Hindlimb muscle (tissue), 1 donor: Measurements from ENCODE around the gene APBA3. TPM values are rescaled to one million over a fixed set of nuclear protein-coding genes. Genes with fewer than 3 reads are reported as not detected.

Experiments used
- DNase-seq: peaks from one replicate; pipeline ENCODE4 v3.0.0-alpha.2; 2013
- polyA plus RNA-seq: library from polyadenylated mRNA; unstranded; fragments of 120-200 nt; gene quantifications from one replicate; pipeline ENCODE4 v1.2.1, GENCODE V29; 2013; ENCODE audit not compliant: insufficient read length

APBA3 gene
- polyA plus RNA-seq, 1 donor = 20.4 TPM

GRCh38 chr19:3788996-3789778 is 27.7 kb upstream of the APBA3 start:
- no peak for DNase-seq

GRCh38 chr19:3785938-3786824 is 24.7 kb upstream of the APBA3 start, which contains the start of gene MATK:
MATK (minus strand) TSS chr19:3786381; CDS start chr19:3785135, 1,246 bp downstream.
- DNase-seq = no peak

- DNase-seq = no peak
Observed at GRCh38 chr19:3785451-3785937, 24.0 kb upstream of the APBA3 start.

GRCh38 chr19:3784607-3785450 is 23.3 kb upstream of the APBA3 start:
- no peak for DNase-seq

- DNase-seq = no peak
Observed at GRCh38 chr19:3783660-3784584, 22.4 kb upstream of the APBA3 start.

- no peak for DNase-seq
Observed at GRCh38 chr19:3782903-3783302, 21.4 kb upstream of the APBA3 start.

- DNase-seq = no peak
Observed at GRCh38 chr19:3782330-3782729, 20.8 kb upstream of the APBA3 start.

GRCh38 chr19:3781603-3782002 is 20.1 kb upstream of the APBA3 start:
- DNase-seq = no peak

- DNase-seq = no peak
Observed at GRCh38 chr19:3780786-3781304, 19.4 kb upstream of the APBA3 start.

GRCh38 chr19:3778899-3779723 is 17.6 kb upstream of the APBA3 start:
- DNase-seq = no peak

GRCh38 chr19:3778104-3778867 is 16.8 kb upstream of the APBA3 start:
- no peak for DNase-seq

GRCh38 chr19:3776479-3777040 is 15.1 kb upstream of the APBA3 start:
- no peak for DNase-seq

GRCh38 chr19:3775831-3776230 is 14.3 kb upstream of the APBA3 start:
- no peak for DNase-seq

GRCh38 chr19:3775374-3775711 is 13.9 kb upstream of the APBA3 start:
- DNase-seq = no peak

GRCh38 chr19:3774621-3775373 is 13.3 kb upstream of the APBA3 start:
- DNase-seq = no peak

GRCh38 chr19:3773814-3774515 is 12.5 kb upstream of the APBA3 start:
- no peak for DNase-seq

GRCh38 chr19:3771906-3772455 is 10.5 kb upstream of the APBA3 start, which contains the start of gene RAX2:
RAX2 (minus strand) TSS chr19:3772228; CDS start chr19:3771742, 486 bp downstream.
- DNase-seq = no peak
